K562 (cell line): Measurements from ENCODE around the gene TSGA10IP. TPM values are rescaled to one million over a fixed set of nuclear protein-coding genes. Genes with fewer than 3 reads are reported as not detected.

Experiments used
- AFF4 ChIP-seq: sonication (generic); formaldehyde crosslinking; IDR thresholded peaks from 2 replicates; pipeline ENCODE4 v1.8.0; 2023; ENCODE audit warnings: mild to moderate bottlenecking, missing genetic modification reagents
- CBX3 ChIP-seq, 2 experiments: IDR thresholded peaks; 1 replicate in 1 of 2; 2 replicates in 1 of 2; pipeline ENCODE4 v1.6.1; 2012; ENCODE audit warnings: inconsistent platforms in 2 of 2, low read length in 2 of 2, borderline replicate concordance in 1 of 2, control low read depth in 1 of 2
- ETS1 ChIP-seq: conservative IDR thresholded peaks from 2 replicates; pipeline ENCODE4 v1.6.1; 2011; ENCODE audit warnings: low read depth, mild to moderate bottlenecking, low read length; ENCODE audit not compliant: control insufficient read depth
- FOXK2 ChIP-seq, 2 experiments: fragments of 450-650 bp; IDR thresholded peaks in 1 of 2; conservative IDR thresholded peaks in 1 of 2; 2 replicates each; pipeline ENCODE4 v1.6.1; 2016; ENCODE audit warnings: low read depth in 2 of 2, mild to moderate bottlenecking in 1 of 2
- KAT2B ChIP-seq: IDR thresholded peaks from one replicate; pipeline ENCODE4 v1.6.1; 2012; ENCODE audit warnings: low read depth, mild to moderate bottlenecking, control low read depth, inconsistent platforms, low read length, moderate library complexity
- MTF1 ChIP-seq: fragments of 250-450 bp; sonication (Bioruptor Pico); IDR thresholded peaks from 2 replicates; pipeline ENCODE4 v1.9.0; 2021; ENCODE audit warnings: moderate library complexity, mild to moderate bottlenecking, inconsistent platforms, borderline replicate concordance
- POLR2AphosphoS5 ChIP-seq: IDR thresholded peaks from 2 replicates; pipeline ENCODE4 v1.6.1; 2011; ENCODE audit warnings: mild to moderate bottlenecking, low read depth, low read length, moderate library complexity; ENCODE audit not compliant: control insufficient read depth, insufficient read depth
- STAT5B ChIP-seq: fragments of 250-450 bp; sonication (Bioruptor Pico); IDR thresholded peaks from 2 replicates; pipeline ENCODE4 v1.8.0; 2021; ENCODE audit warnings: mild to moderate bottlenecking, inconsistent platforms
- ZC3H4 ChIP-seq: sonication (generic); formaldehyde crosslinking; IDR thresholded peaks from 2 replicates; pipeline ENCODE4 v1.9.0; 2021; ENCODE audit warnings: missing genetic modification reagents, borderline replicate concordance
- ZKSCAN1 ChIP-seq: fragments of 150-350 bp; IDR thresholded peaks from 2 replicates; pipeline ENCODE4 v1.6.1; 2016; ENCODE audit warnings: low read depth, low read length
- ZNF318 ChIP-seq, 2 experiments: fragments of 450-650 bp; IDR thresholded peaks; 2 replicates each; pipeline ENCODE4 v1.6.1; 2016; ENCODE audit warnings: mild to moderate bottlenecking in 2 of 2, borderline replicate concordance in 1 of 2, low read depth in 1 of 2, moderate library complexity in 1 of 2
- polyA plus RNA-seq, 8 experiments: library from polyadenylated mRNA; depleted of rRNA in 4 of 8; stranded (reverse) in 5 of 8; unstranded in 3 of 8; fragments of >200 nt; fragmentation: Nextera tagmentation in 2 of 8; fragmentation: Illumina TruSeq in 1 of 8; extraction: Ambion mirVana in 2 of 8; extraction: Trizol in 1 of 8; gene quantifications; 2 replicates each; pipeline versions ENCODE4 v1.2.1 to v1.2.3, GENCODE V29; 2011 to 2014; ENCODE audit warnings: inconsistent platforms in 1 of 8, missing spikeins in 1 of 8
- total RNA-seq, 7 experiments: library from RNA; depleted of rRNA in 6 of 7; stranded (reverse); fragments of >200 nt in 6 of 7; fragmentation: Illumina TruSeq in 2 of 7; extraction: Trizol in 2 of 7; gene quantifications; 2 replicates each; pipeline versions ENCODE4 v1.2.1 to v1.2.3, GENCODE V29; 2011 to 2021; ENCODE audit warnings: low replicate concordance in 1 of 7

Gene TSGA10IP
- total and polyA plus RNA-seq, 9 of the 15 experiments (the other 6 are each of a cell fraction or from before 2014, with no cell fraction given), result not detected

GRCh38 chr11:65918211-65919140, 26.8 kb upstream of the TSGA10IP start, which contains the start of gene C11orf68 (continued):
- no peak for TF ChIP-seq ZNF318 (IDR thresholded peaks at IDR 0.05; ENCODE audit: borderline replicate concordance in 1 of 2, low read depth in 1 of 2)
- peak; percentile 62; the same call in 1 of the 2 replicates for TF ChIP-seq POLR2AphosphoS5
- peak; percentile 89 for TF ChIP-seq ZKSCAN1
- no peak for TF ChIP-seq MTF1 (CRISPR knock-in tag)
- peak; percentile 57 for TF ChIP-seq ETS1
- peak in 1 of 2 experiments; percentile 77; a peak in 1 of 3 replicates for TF ChIP-seq CBX3 (IDR thresholded peaks at IDR 0.05; ENCODE audit: borderline replicate concordance in 1 of 2, low read length in 2 of 2)
- TF ChIP-seq AFF4 (CRISPR knock-in tag), result peak; percentile 47; the same call in 1 of the 2 replicates
- no peak for TF ChIP-seq KAT2B
- no peak for TF ChIP-seq FOXK2 (conservative IDR thresholded peaks at IDR 0.05 in 1 of 2, IDR thresholded peaks at IDR 0.05 in 1 of 2; ENCODE audit: low read depth in 2 of 2)
- no peak for TF ChIP-seq STAT5B (CRISPR knock-in tag)
- peak; percentile 61 for TF ChIP-seq ZC3H4 (CRISPR knock-in tag)
